SK-N-SH (cell line): ENCODE data around the gene PTPRD.

Source experiments
- EZH2phosphoT487 ChIP-seq: fragments of 200-600 bp; sonication (generic); IDR thresholded peaks from 2 replicates; pipeline ENCODE4 v1.6.1; 2017; ENCODE audit warnings: low read depth, mixed run types, mild to moderate bottlenecking, antibody characterized with exemption, moderate library complexity, borderline replicate concordance
- MEF2A ChIP-seq: IDR thresholded peaks from 2 replicates; pipeline ENCODE4 v1.4.0; 2012; ENCODE audit warnings: low read depth, borderline replicate concordance
- POLR2AphosphoS5 ChIP-seq: IDR thresholded peaks from 2 replicates; pipeline ENCODE4 v1.6.1; 2012; ENCODE audit warnings: low read depth, low read length
- TAF1 ChIP-seq: IDR thresholded peaks from 2 replicates; pipeline ENCODE4 v1.6.1; 2012; ENCODE audit warnings: low read depth, mild to moderate bottlenecking, low read length, moderate library complexity, borderline replicate concordance
- TF ChIP-seq, protein P1 (sequence below): fragments of 200-600 bp; sonication (generic); IDR thresholded peaks from 2 replicates; pipeline ENCODE4 v1.6.1; 2017; ENCODE audit warnings: antibody characterized with exemption, mild to moderate bottlenecking, moderate library complexity
- TF ChIP-seq, protein P2 (sequence below): IDR thresholded peaks from 2 replicates; pipeline ENCODE4 v1.6.1; 2012; ENCODE audit warnings: mild to moderate bottlenecking, low read depth, low read length, moderate library complexity
- TF ChIP-seq, protein P3 (sequence below): IDR thresholded peaks from 2 replicates; pipeline ENCODE4 v1.4.0; 2012; ENCODE audit warnings: low read depth
- TF ChIP-seq, protein P4 (sequence below): IDR thresholded peaks from 2 replicates; pipeline ENCODE4 v1.4.0; 2012; ENCODE audit warnings: low read depth, borderline replicate concordance

DNA sequence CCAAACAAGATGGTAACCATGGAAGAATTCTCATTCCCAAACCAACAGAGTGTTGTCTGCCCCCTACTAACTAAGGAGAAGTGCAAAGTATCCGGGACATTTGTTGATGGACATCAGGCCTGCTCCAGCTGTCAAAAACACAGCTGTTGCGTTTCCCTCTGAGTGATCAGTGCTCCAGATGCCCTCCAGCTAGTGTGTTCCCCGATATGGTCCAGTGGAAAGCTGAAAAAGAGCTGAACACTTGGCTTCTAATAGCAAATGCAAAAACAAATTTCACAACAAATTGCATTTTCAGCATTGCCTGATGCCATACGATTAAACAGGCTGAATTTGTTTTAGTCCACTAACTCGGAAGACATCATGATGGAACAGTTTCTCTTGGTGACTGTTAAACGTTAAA is 1398.7 kb downstream of the PTPRD start:
- TF ChIP-seq POLR2AphosphoS5 = no peak
- TF ChIP-seq, protein P1, sequence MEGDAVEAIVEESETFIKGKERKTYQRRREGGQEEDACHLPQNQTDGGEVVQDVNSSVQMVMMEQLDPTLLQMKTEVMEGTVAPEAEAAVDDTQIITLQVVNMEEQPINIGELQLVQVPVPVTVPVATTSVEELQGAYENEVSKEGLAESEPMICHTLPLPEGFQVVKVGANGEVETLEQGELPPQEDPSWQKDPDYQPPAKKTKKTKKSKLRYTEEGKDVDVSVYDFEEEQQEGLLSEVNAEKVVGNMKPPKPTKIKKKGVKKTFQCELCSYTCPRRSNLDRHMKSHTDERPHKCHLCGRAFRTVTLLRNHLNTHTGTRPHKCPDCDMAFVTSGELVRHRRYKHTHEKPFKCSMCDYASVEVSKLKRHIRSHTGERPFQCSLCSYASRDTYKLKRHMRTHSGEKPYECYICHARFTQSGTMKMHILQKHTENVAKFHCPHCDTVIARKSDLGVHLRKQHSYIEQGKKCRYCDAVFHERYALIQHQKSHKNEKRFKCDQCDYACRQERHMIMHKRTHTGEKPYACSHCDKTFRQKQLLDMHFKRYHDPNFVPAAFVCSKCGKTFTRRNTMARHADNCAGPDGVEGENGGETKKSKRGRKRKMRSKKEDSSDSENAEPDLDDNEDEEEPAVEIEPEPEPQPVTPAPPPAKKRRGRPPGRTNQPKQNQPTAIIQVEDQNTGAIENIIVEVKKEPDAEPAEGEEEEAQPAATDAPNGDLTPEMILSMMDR = no peak
- no peak for TF ChIP-seq TAF1
- no peak for TF ChIP-seq EZH2phosphoT487
- TF ChIP-seq, protein P2, sequence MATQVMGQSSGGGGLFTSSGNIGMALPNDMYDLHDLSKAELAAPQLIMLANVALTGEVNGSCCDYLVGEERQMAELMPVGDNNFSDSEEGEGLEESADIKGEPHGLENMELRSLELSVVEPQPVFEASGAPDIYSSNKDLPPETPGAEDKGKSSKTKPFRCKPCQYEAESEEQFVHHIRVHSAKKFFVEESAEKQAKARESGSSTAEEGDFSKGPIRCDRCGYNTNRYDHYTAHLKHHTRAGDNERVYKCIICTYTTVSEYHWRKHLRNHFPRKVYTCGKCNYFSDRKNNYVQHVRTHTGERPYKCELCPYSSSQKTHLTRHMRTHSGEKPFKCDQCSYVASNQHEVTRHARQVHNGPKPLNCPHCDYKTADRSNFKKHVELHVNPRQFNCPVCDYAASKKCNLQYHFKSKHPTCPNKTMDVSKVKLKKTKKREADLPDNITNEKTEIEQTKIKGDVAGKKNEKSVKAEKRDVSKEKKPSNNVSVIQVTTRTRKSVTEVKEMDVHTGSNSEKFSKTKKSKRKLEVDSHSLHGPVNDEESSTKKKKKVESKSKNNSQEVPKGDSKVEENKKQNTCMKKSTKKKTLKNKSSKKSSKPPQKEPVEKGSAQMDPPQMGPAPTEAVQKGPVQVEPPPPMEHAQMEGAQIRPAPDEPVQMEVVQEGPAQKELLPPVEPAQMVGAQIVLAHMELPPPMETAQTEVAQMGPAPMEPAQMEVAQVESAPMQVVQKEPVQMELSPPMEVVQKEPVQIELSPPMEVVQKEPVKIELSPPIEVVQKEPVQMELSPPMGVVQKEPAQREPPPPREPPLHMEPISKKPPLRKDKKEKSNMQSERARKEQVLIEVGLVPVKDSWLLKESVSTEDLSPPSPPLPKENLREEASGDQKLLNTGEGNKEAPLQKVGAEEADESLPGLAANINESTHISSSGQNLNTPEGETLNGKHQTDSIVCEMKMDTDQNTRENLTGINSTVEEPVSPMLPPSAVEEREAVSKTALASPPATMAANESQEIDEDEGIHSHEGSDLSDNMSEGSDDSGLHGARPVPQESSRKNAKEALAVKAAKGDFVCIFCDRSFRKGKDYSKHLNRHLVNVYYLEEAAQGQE = no peak
- TF ChIP-seq, protein P3, sequence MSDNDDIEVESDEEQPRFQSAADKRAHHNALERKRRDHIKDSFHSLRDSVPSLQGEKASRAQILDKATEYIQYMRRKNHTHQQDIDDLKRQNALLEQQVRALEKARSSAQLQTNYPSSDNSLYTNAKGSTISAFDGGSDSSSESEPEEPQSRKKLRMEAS = no peak
- TF ChIP-seq MEF2A = no peak
- TF ChIP-seq, protein P4, sequence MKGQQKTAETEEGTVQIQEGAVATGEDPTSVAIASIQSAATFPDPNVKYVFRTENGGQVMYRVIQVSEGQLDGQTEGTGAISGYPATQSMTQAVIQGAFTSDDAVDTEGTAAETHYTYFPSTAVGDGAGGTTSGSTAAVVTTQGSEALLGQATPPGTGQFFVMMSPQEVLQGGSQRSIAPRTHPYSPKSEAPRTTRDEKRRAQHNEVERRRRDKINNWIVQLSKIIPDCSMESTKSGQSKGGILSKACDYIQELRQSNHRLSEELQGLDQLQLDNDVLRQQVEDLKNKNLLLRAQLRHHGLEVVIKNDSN = no peak
